ENCODE measurements around the gene ZNF121.
"Not testable (repeated sequence)": the region's sequence is repeated elsewhere in the genome, so short reads cannot be mapped to it uniquely, and the experiment has no call there.

The ZNF121 gene

DNA sequence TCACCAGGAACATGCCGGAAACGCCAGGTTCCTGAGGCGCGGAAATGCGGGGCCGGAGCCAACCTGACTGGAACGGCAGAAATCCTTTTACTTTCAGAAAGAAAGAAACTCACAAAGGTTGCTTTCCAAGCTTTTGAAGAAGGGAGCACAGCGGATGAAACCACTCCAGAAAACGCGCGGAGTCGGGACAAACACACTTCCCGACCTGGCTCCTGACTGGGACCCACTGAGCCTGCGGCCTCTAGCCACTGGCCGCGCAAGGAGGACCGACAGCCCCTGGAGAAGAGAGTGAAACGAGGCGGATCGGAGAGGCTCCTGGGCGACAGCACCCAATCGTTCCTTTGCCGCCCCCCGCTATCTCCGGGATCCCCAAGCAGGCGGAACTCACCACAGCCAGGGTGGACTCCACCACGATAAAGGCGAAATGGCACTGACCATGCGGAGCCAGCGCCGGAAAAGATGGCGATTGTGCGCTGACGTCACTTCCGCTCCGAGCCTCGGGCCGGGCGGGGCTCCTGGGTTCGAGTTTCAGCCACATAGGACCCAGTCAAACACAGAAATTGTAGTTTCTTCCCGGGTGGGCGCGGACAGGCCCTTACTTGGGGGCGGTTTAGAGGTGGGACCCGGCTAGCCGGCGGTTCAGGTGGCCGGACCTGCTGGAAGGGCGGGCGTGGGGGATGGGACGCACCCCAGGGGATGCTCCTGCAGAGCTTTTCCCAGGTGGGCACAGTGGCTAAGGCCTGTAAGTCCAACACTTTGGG, at the start of gene ZNF121:
ZNF121 (minus strand) TSS at position 432 of the 761 bp plus-strand sequence. CDS start 16,407 bp downstream, outside the sequence.
- Mint-ChIP-seq H3K4me3 (peak within 1 kb of the TSS; percentile 91), H3K9me3 (peaks cover 26% of the 10 kb centered on the region), H3K4me1 (ENCODE audit: low read depth) (peaks cover 11% of the 10 kb centered on the region), H3K27me3 (ENCODE audit: low read depth) (peaks cover 3% of the 10 kb centered on the region), H3K36me3 (ENCODE audit: low read depth) (peaks cover 31% of the 10 kb centered on the region), H3K27ac (peak within 1 kb of the TSS; percentile 95)

DNA sequence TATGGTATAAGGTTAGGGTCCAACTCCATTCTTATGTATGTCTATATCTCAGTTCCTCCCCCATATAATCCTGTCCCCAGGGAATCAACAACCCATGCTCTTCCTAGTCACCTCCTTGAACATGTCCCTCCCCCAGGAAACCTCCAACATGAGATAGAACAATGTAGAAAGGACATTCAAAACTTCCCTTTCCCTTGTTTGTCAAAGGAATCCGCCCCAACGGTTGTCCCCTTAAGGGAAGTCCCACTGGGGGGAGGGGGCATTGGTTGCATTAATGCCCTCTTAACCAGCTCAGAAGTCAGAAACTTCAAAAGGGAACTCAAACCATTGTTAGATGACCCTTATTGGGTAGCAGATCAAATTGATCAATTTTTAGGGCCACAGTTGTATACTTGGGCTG, 43.6 kb upstream of the ZNF121 start:
- no peaks in the 10 kb centered on the region for H3K9me3 Mint-ChIP-seq
- peaks cover 6% of the 10 kb centered on the region for H3K4me1 Mint-ChIP-seq (ENCODE audit: low read depth)
- H3K4me3 Mint-ChIP-seq, result no peak overlapping the region
- H3K27me3 Mint-ChIP-seq (ENCODE audit: low read depth), result no peaks in the 10 kb centered on the region
- no peak overlapping the region for H3K27ac Mint-ChIP-seq
- H3K36me3 Mint-ChIP-seq (ENCODE audit: low read depth), result peaks cover 11% of the 10 kb centered on the region

DNA sequence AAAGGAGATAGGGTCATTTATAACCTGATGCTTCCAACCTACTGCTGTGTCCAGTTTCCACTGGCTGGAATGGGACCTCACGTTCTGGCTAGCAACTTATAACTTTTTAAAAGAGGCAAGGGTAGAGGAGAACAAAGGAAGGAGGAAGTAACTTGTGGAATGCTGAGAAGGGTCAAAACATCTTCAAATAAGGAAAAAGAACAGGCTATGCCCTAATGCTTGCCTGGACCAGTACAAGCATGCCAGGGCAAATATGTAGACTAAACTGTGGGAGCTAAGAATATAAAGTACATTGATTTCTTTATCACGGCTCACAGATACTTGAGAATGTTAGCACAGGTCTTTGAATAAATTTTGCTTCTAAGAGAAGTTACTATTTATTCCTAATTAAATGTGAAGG, 38.2 kb upstream of the ZNF121 start:
- Mint-ChIP-seq H3K27me3 (ENCODE audit: low read depth) (no peaks in the 10 kb centered on the region), H3K4me3 (peak overlapping the region; percentile 58), H3K27ac (no peak overlapping the region), H3K36me3 (ENCODE audit: low read depth) (peaks cover 25% of the 10 kb centered on the region), H3K4me1 (ENCODE audit: low read depth) (peaks cover 23% of the 10 kb centered on the region), H3K9me3 (peaks cover 5% of the 10 kb centered on the region)

DNA sequence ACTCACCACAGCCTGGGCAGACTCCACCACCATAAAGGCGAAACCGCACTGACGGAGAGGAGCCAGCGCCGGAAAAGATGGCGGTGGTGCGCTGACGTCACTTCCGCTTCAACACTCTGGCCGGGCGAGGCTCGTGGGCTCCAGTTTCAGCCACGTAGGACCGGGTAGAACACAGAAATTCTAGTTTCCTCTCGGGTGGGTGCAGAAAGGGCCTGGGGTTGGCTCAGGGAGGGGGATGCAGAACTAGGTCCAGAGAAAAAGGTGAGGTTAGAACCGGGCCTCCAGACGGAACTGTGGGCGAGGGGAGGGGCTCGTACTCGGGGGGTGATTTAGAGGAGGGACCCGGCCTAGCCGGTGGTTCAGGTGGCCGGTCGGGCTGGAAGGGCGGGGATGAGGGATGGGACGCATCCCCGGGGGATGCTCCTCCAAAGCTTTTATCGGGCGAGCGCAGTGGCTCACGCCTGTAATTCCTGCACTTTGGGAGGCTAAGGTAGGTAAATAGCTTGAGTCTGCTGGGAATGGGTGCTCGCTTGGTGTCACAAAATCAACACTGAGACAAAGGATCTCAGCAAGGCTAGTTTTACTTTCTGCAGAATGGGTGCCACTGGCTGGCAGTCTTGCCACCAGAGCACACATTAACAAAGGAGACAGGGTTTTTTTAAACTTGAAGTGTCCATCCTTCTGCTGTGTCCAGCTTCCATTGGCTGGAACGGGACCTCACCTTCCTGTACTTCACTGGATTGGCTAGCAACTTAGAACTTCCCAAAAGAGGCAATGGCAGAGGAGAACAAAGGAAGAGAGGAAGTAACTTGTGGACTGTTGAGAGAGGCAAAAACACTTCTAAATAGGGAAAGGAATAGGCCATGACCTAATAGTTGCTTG, 37.1 kb upstream of the ZNF121 start, which contains the start of gene ZNF561:
ZNF561 (minus strand) TSS at position 77 of the 882 bp plus-strand sequence. CDS start 1,776 bp downstream, outside the sequence.
- peak within 1 kb of the TSS; percentile 99 for H3K27ac Mint-ChIP-seq
- H3K36me3 Mint-ChIP-seq (ENCODE audit: low read depth), result peaks cover 33% of the 10 kb centered on the region
- no peaks in the 10 kb centered on the region for H3K27me3 Mint-ChIP-seq (ENCODE audit: low read depth)
- peaks cover 23% of the 10 kb centered on the region for H3K4me1 Mint-ChIP-seq (ENCODE audit: low read depth)
- peak within 1 kb of the TSS; percentile 98 for H3K4me3 Mint-ChIP-seq
- peaks cover 5% of the 10 kb centered on the region for H3K9me3 Mint-ChIP-seq

DNA sequence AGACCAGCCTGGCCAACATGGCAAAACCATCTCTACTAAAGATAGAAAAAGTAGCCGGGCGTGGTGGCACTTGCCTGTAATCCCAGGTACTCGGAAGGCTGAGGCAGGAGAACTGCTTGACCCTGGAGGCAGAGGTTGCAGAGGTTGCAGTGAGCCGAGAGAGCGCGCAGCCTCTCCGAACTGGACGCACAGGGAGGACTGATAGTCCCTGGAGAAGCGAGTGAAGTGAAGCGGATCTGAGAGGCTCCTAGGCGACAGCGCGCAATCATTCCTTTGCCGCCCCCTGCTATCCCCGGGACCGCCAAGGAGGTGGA, 36.5 kb upstream of the ZNF121 start:
- no peaks in the 10 kb centered on the region for H3K27me3 Mint-ChIP-seq (ENCODE audit: low read depth)
- H3K36me3 Mint-ChIP-seq (ENCODE audit: low read depth), result peaks cover 38% of the 10 kb centered on the region
- peak overlapping the region; percentile 99 for H3K27ac Mint-ChIP-seq
- H3K4me1 Mint-ChIP-seq (ENCODE audit: low read depth), result peaks cover 21% of the 10 kb centered on the region
- H3K9me3 Mint-ChIP-seq, result peaks cover 7% of the 10 kb centered on the region
- peak overlapping the region; percentile 98 for H3K4me3 Mint-ChIP-seq

DNA sequence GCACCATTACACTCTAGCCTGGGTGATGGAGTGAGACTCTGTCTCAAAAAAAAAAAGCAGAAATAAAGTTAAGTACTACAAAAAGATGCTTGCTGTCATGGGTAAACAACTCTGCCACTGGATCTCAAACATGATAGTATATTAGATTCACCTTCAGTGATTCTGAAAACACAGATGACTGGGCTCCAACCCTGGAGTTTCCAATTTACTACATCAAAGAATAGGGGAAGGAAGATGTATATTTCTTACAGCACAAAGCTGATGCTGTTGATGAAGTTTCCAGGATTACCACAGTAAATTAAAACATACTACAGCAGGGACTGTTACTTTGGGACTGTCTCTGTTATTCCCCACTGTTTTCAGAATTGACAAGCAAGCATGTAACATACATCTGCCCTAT, 31.5 kb upstream of the ZNF121 start:
- H3K9me3 Mint-ChIP-seq, result peaks cover 28% of the 10 kb centered on the region
- H3K4me3 Mint-ChIP-seq, result no peak overlapping the region
- no peaks in the 10 kb centered on the region for H3K27me3 Mint-ChIP-seq (ENCODE audit: low read depth)
- no peak overlapping the region for H3K27ac Mint-ChIP-seq
- peaks cover 7% of the 10 kb centered on the region for H3K4me1 Mint-ChIP-seq (ENCODE audit: low read depth)
- peaks cover 70% of the 10 kb centered on the region for H3K36me3 Mint-ChIP-seq (ENCODE audit: low read depth)

DNA sequence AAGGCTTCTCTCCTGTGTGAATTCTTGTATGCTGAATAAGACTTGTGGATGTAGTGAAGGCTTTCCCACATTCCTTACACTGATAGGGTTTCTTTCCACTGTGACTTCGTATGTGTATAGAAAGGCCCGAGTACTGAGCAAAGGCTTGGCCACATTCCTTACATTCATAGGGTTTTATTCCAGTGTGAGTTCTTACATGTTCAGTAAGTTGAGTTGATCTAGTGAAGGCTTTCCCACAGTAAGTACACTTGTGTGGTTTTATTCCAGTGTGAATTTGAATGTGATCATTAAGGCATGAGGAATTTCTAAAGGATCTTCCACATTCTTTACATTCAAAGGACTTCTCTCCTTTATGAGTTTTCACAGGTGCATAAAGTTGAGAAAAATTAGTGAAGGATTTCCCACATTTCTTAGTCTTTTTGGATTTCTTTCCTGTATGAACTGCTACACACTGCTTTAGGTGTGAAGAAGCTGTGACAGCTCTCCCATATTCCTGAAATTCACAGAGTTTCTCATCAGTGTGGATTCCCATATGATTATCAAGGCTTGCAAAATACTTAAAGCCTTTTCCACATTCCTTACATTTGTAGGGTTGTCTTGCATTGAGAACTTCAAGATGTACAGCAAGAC, 26.3 kb upstream of the ZNF121 start:
- H3K27ac Mint-ChIP-seq, result no peak overlapping the region
- no peaks in the 10 kb centered on the region for H3K4me1 Mint-ChIP-seq (ENCODE audit: low read depth)
- no peaks in the 10 kb centered on the region for H3K27me3 Mint-ChIP-seq (ENCODE audit: low read depth)
- H3K4me3 Mint-ChIP-seq, result no peak overlapping the region
- H3K9me3 Mint-ChIP-seq, result peaks cover 60% of the 10 kb centered on the region
- peaks cover 68% of the 10 kb centered on the region for H3K36me3 Mint-ChIP-seq (ENCODE audit: low read depth)

DNA sequence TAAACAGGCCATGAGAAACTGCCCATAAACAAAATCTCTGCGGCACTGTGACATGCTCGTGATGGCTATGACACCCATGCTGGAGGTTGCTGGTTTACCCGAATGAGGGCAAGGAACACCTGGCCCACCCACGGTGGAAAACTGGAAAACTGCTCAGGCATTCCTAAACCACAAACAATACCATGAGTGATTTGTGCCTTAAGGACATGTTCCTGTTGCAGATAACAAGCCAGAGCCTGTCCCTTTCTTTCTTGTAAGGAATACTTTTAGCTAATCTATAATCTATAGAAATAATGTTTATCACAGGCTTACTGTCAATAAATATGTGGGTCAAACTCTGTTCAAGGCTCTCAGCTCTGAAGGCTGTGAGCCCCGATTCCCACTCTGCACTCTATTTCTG, 24.6 kb upstream of the ZNF121 start:
- no peaks in the 10 kb centered on the region for H3K27me3 Mint-ChIP-seq (ENCODE audit: low read depth)
- H3K9me3 Mint-ChIP-seq, result peaks cover 67% of the 10 kb centered on the region
- no peak overlapping the region for H3K4me3 Mint-ChIP-seq
- peaks cover 58% of the 10 kb centered on the region for H3K36me3 Mint-ChIP-seq (ENCODE audit: low read depth)
- no peaks in the 10 kb centered on the region for H3K4me1 Mint-ChIP-seq (ENCODE audit: low read depth)
- H3K27ac Mint-ChIP-seq, result no peak overlapping the region

DNA sequence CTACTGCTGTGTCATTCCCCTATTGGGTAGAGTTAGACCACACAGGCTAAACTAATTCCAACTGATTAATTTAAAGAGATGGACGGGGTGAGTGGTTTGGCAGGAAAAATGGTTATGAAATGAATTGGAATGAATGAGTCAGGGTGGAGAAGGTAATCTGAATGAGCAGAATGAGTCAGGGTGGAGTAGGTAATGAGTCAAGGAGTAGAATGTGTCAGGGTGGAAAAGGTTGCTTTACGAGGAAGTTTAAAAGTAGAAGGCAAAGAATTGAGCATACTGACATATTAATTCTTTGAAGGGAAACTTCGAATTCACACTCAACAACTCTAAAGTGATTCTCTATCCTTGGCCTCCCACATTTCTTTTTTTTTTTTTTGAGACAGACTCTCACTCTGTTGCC, 12.7 kb upstream of the ZNF121 start:
- H3K27ac Mint-ChIP-seq, result no peak overlapping the region
- no peak overlapping the region for H3K4me3 Mint-ChIP-seq
- peaks cover 7% of the 10 kb centered on the region for H3K36me3 Mint-ChIP-seq (ENCODE audit: low read depth)
- no peaks in the 10 kb centered on the region for H3K27me3 Mint-ChIP-seq (ENCODE audit: low read depth)
- H3K9me3 Mint-ChIP-seq, result peaks cover 31% of the 10 kb centered on the region
- H3K4me1 Mint-ChIP-seq (ENCODE audit: low read depth), result no peaks in the 10 kb centered on the region

DNA sequence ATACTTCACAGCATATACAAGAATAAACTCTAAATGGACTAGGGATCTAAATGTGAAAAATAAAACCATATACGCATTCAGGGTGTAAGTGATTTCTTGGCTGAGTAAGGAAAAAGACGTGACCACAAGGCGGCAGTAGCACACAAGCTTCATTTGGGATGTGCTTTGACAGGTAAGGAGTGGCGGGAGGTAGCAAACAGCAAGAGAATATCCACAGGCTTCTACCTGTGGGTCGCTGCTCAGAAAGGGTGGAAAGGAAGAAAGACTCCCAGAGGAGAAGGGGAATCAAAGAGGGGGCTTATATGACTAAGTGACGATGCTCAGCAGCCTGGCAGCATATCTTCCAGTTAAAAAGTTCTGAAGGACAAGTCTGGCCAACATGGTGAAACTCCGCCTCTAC, 2.5 kb upstream of the ZNF121 start:
- Mint-ChIP-seq H3K4me3 (no peak overlapping the region), H3K9me3 (peaks cover 11% of the 10 kb centered on the region), H3K27me3 (ENCODE audit: low read depth) (peaks cover 3% of the 10 kb centered on the region), H3K36me3 (ENCODE audit: low read depth) (peaks cover 9% of the 10 kb centered on the region), H3K27ac (no peak overlapping the region), H3K4me1 (ENCODE audit: low read depth) (peaks cover 11% of the 10 kb centered on the region)

DNA sequence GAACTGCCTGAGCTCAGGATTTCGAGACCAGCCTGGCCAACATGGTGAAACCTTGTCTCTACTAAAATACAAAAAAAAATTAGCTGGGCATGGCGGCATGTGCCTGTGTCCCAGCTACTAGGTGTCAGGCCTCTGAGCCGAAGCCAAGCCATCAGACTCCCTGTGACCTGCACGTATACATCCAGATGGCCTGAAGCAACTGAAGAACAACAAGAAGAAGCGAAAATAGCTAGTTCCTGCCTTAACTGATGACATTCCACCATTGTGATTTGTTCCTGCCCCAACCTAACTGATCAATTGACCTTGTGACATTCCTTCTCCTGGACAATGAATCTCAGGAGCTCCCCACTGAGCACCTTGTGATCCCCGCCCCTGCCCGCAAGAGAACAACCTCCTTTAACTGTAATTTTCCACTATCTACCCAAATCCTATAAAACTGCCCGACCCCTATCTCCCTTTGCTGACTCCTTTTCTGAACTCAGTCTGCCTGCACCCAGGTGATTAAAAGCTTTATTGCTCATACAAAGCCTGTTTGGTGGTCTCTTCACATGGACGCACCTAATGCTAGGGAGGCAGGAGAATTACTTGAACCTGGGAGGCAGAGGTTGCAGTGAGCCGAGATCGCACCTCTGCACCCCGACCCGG, 2.1 kb downstream of the ZNF121 start:
- Mint-ChIP-seq H3K36me3 (ENCODE audit: low read depth) (peaks cover 48% of the 10 kb centered on the region), H3K4me3 (peak overlapping the region; percentile 69), H3K9me3 (peaks cover 37% of the 10 kb centered on the region), H3K27ac (peak overlapping the region; percentile 74), H3K4me1 (ENCODE audit: low read depth) (peaks cover 11% of the 10 kb centered on the region)
- not testable (repeated sequence) for H3K27me3 Mint-ChIP-seq (ENCODE audit: low read depth)

DNA sequence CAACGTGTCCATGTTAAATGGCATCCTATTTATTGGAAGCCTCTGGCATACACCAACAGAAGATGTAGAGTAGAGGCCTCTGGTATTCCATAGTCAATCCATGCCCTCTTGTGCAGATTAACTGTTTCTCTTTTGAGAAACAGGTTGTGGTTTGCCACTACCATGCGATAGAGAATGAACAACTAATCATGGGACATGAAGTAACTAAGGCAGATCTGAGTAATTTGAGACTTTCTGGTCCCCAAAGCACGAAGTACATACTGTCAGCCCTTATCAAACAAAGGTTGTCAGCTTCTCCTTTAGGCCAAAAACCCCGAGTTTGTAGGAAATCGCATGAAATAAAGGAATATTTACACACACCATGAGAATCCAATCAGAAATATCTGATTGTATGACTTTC, 3.6 kb downstream of the ZNF121 start:
- H3K36me3 Mint-ChIP-seq (ENCODE audit: low read depth), result peaks cover 60% of the 10 kb centered on the region
- peaks cover 8% of the 10 kb centered on the region for H3K4me1 Mint-ChIP-seq (ENCODE audit: low read depth)
- no peaks in the 10 kb centered on the region for H3K27me3 Mint-ChIP-seq (ENCODE audit: low read depth)
- H3K9me3 Mint-ChIP-seq, result peaks cover 49% of the 10 kb centered on the region
- no peak overlapping the region for H3K4me3 Mint-ChIP-seq
- no peak overlapping the region for H3K27ac Mint-ChIP-seq

DNA sequence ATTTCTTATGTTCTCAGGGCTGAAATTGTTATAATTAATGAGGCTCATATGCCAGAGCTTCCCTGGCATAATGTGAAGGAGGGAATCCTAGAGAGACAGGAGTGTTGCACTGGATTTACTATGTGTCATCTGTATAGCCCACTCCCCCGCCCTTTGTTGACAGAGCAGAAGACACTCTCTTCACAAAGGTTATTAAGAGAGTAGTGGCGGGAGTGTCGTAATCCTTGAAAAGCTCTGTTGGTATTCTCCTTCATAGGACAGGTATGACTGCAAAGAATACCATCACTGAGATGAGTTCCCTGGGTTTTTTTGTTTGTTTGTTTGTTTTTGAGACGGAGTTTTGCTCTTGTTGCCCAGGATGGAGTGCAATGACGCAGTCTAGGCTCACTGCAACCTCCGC, 14.0 kb downstream of the ZNF121 start:
- Mint-ChIP-seq H3K4me3 (no peak overlapping the region), H3K4me1 (ENCODE audit: low read depth) (no peaks in the 10 kb centered on the region), H3K9me3 (peaks cover 75% of the 10 kb centered on the region), H3K27me3 (ENCODE audit: low read depth) (no peaks in the 10 kb centered on the region), H3K27ac (no peak overlapping the region), H3K36me3 (ENCODE audit: low read depth) (peaks cover 81% of the 10 kb centered on the region)

DNA sequence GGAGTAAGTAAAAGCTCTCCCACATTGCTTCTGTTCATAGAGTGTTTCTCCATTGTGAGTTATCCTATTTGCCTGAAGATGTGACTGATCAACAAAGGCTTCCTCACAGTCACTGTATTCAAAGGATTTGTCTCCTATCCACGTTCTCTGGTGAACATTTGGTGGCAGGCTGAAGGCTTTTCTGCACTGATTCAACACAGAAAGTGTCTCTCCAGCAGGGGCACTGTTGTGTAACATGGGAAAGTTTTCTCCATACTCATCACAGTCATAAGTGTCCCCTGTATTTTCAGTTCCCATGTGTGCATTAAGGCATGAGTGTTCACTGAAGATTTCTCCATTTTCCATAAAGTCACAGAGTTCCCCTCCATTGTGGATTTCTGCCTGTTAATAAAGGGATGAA, 17.6 kb downstream of the ZNF121 start:
- Mint-ChIP-seq H3K27me3 (ENCODE audit: low read depth) (no peaks in the 10 kb centered on the region), H3K27ac (no peak overlapping the region), H3K36me3 (ENCODE audit: low read depth) (peaks cover 82% of the 10 kb centered on the region), H3K4me3 (no peak overlapping the region), H3K4me1 (ENCODE audit: low read depth) (no peaks in the 10 kb centered on the region), H3K9me3 (peaks cover 72% of the 10 kb centered on the region)

Measured in T-helper 1 cell treated with Interleukin-12 subunit alpha and Interleukin-12 subunit beta and Interleukin-4 antibody, amounts not matched to agents 30 μg/mL and 1 μg/mL, for 36 hours (primary cell).